ENCODE measurements around the gene AIP. TPM values are rescaled to one million over a fixed set of nuclear protein-coding genes. Genes with fewer than 3 reads are reported as not detected.

The AIP gene
- total and polyA plus RNA-seq, 10 donors = 72.2 to 146 (median 92.6) TPM

DNA sequence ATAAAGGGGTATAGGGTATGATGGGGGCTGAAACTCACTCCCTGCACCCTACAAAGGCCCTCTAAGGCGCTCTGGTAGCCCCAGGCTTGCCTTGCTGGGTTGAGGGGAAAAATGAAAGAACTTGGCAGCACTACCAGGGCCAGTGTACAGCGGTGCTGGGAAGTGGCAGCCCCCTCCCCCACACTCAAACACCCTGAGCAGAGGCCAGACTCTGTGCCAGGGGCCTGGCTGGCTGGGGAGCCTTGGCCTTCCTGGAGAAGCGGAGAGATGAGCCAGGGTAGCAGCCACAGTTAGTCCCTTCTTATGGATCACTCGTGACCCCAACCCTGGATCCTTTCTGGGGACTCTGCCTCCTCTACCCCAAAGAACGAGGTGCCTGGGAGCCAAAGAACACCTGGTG is 16.5 kb upstream of the AIP start:
- H3K27ac ChIP-seq = peak overlapping the region in 6 of 8 donors; percentile 91 to 98 (median 96)
- H3K4me1 ChIP-seq = peaks cover 27 to 86% (median 62%) of the 10 kb centered on the region in 6 donors
- intact Hi-C loops (cut with DNase I; ENCODE audit: low total_unique reads) = no loop called here
- TF ChIP-seq CTCF (IDR thresholded peaks at IDR 0.05 in 8 of 11, conservative IDR thresholded peaks at IDR 0.05 in 3 of 11) (no peak), POLR2AphosphoS5 (IDR thresholded peaks at IDR 0.05) (peak in 1 of 3 donors; percentile 13), POLR2A (IDR thresholded peaks at IDR 0.05) (no peak)
- 70 to 88% (median 82%) methylated on average over 2 to 5 of the region's 5 CpGs for WGBS, 5 donors
- H3K4me3 ChIP-seq = no peak overlapping the region
- DNase-seq = no peak
- no peaks in the 10 kb centered on the region for H3K9me3 ChIP-seq
- peaks cover 0 to 11% (median 0%) of the 10 kb centered on the region in 6 donors for H3K36me3 ChIP-seq
- no peaks in the 10 kb centered on the region for H3K27me3 ChIP-seq (replicated peaks in 1 of 7)

- peak overlapping the region in 2 of 8 donors; percentile 95 to 99 for H3K4me3 ChIP-seq
- WGBS, 5 donors = 79 to 81% (median 80%) methylated on average over 11 of the region's 11 CpGs
- peaks cover 27 to 79% (median 62%) of the 10 kb centered on the region in 6 donors for H3K4me1 ChIP-seq
- no peaks in the 10 kb centered on the region for H3K27me3 ChIP-seq (replicated peaks in 1 of 7)
- H3K9me3 ChIP-seq = no peaks in the 10 kb centered on the region
- TF ChIP-seq CTCF (IDR thresholded peaks at IDR 0.05 in 8 of 11, conservative IDR thresholded peaks at IDR 0.05 in 3 of 11) (no peak), POLR2AphosphoS5 (IDR thresholded peaks at IDR 0.05) (peak in 1 of 3 donors; percentile 22), POLR2A (IDR thresholded peaks at IDR 0.05) (no peak)
- peak overlapping the region in 5 of 8 donors; percentile 94 to 98 (median 96) for H3K27ac ChIP-seq
- no peak for DNase-seq
- H3K36me3 ChIP-seq = peaks cover 0 to 11% (median 0%) of the 10 kb centered on the region in 6 donors
- intact Hi-C loops (cut with DNase I; ENCODE audit: low total_unique reads) = no loop called here
Measured at GRCh38 chr11:67466962-67467771, 15.7 kb upstream of the AIP start.

GRCh38 chr11:67468056-67468455 is 14.8 kb upstream of the AIP start:
- DNase-seq = no peak
- H3K27me3 ChIP-seq (replicated peaks in 1 of 7) = no peaks in the 10 kb centered on the region
- peak overlapping the region; percentile 94 to 99 (median 95) for H3K4me3 ChIP-seq
- intact Hi-C loops (cut with DNase I; ENCODE audit: low total_unique reads) = no loop called here
- H3K36me3 ChIP-seq = peaks cover 0 to 11% (median 0%) of the 10 kb centered on the region in 6 donors
- no peak for TF ChIP-seq CTCF (IDR thresholded peaks at IDR 0.05 in 8 of 11, conservative IDR thresholded peaks at IDR 0.05 in 3 of 11)
- TF ChIP-seq POLR2A (IDR thresholded peaks at IDR 0.05) = no peak
- no peak for TF ChIP-seq POLR2AphosphoS5 (IDR thresholded peaks at IDR 0.05)
- H3K9me3 ChIP-seq = no peaks in the 10 kb centered on the region
- H3K27ac ChIP-seq = peak overlapping the region; percentile 71 to 98 (median 92)
- peaks cover 27 to 70% (median 62%) of the 10 kb centered on the region in 6 donors for H3K4me1 ChIP-seq
- WGBS, 5 donors = 45 to 67% (median 58%) methylated on average over 5 of the region's 5 CpGs

- intact Hi-C loops (cut with DNase I; ENCODE audit: low total_unique reads) = no loop called here
- peak overlapping the region; percentile 94 to 99 (median 95) for H3K4me3 ChIP-seq
- WGBS, 5 donors = 3 to 8% (median 4%) methylated on average over 5 to 6 of the region's 6 CpGs
- DNase-seq = no peak
- H3K36me3 ChIP-seq = peaks cover 0 to 11% (median 0%) of the 10 kb centered on the region in 6 donors
- no peaks in the 10 kb centered on the region for H3K27me3 ChIP-seq (replicated peaks in 1 of 7)
- no peaks in the 10 kb centered on the region for H3K9me3 ChIP-seq
- peaks cover 27 to 67% (median 59%) of the 10 kb centered on the region in 6 donors for H3K4me1 ChIP-seq
- peak overlapping the region; percentile 71 to 98 (median 92) for H3K27ac ChIP-seq
- TF ChIP-seq CTCF (IDR thresholded peaks at IDR 0.05 in 8 of 11, conservative IDR thresholded peaks at IDR 0.05 in 3 of 11) = no peak
- TF ChIP-seq POLR2AphosphoS5 (IDR thresholded peaks at IDR 0.05) = no peak
- no peak for TF ChIP-seq POLR2A (IDR thresholded peaks at IDR 0.05)
Measured at GRCh38 chr11:67468456-67468758, 14.4 kb upstream of the AIP start.

Measured in spleen (tissue), 11 donors.